Keratinocyte (primary cell): Measurements from ENCODE around the gene SIGLEC8. TPM values are rescaled to one million over a fixed set of nuclear protein-coding genes. Genes with fewer than 3 reads are reported as not detected.

Experiments
- DNase-seq: peaks from one replicate; pipeline ENCODE4 v3.0.0-alpha.2; 2011; ENCODE audit warnings: low read depth, missing footprints, low spot score
- FAIRE-seq: peaks from 2 replicates; lab custom pipeline; 2011; peaks lifted over from hg19 to GRCh38; lab: Jason Lieb, UNC
- H2AFZ ChIP-seq: 2 replicates; pipeline ENCODE4 v1.6.0; 2012; ENCODE audit warnings: low read length, control low read depth, inconsistent platforms; ENCODE audit not compliant: control insufficient read depth
- H3K27ac ChIP-seq: 2 replicates; pipeline ENCODE4 v1.5.1; 2011; ENCODE audit warnings: low read length; ENCODE audit not compliant: control insufficient read depth, insufficient read depth
- H3K27me3 ChIP-seq: 3 replicates; pipeline ENCODE4 v1.6.0; 2011; ENCODE audit warnings: low read length; ENCODE audit not compliant: control insufficient read depth, insufficient read depth; ENCODE audit errors: extremely low read depth
- H3K36me3 ChIP-seq, 2 experiments: 2 replicates in 1 of 2; 3 replicates in 1 of 2; pipeline ENCODE4 v1.5.1; 2011; ENCODE audit warnings: low read length in 2 of 2, mild to moderate bottlenecking in 1 of 2; ENCODE audit not compliant: control insufficient read depth in 2 of 2, insufficient read depth in 2 of 2; ENCODE audit errors: extremely low read depth in 1 of 2
- H3K4me1 ChIP-seq: 3 replicates; pipeline ENCODE4 v1.5.1; 2011; ENCODE audit warnings: low read length; ENCODE audit not compliant: control insufficient read depth, insufficient read depth; ENCODE audit errors: extremely low read depth
- H3K4me2 ChIP-seq: 3 replicates; pipeline ENCODE4 v1.6.0; 2011; ENCODE audit warnings: low read depth, low read length; ENCODE audit not compliant: control insufficient read depth, insufficient read depth; ENCODE audit errors: extremely low read depth
- H3K4me3 ChIP-seq, 3 experiments: fragments of 200-600 bp in 1 of 3; sonication (generic) in 1 of 3; 2 replicates in 2 of 3; 3 replicates in 1 of 3; pipeline ENCODE4 v1.5.1; 2011 to 2016; ENCODE audit warnings: low read length in 3 of 3, mild to moderate bottlenecking in 3 of 3, control low read depth in 2 of 3, inconsistent platforms in 1 of 3, low read depth in 1 of 3, mixed read lengths in 1 of 3, mixed run types in 1 of 3, moderate library complexity in 1 of 3; ENCODE audit not compliant: control insufficient read depth in 2 of 3, insufficient read depth in 2 of 3; ENCODE audit errors: extremely low read depth in 1 of 3
- H3K79me2 ChIP-seq: 2 replicates; pipeline ENCODE4 v1.6.0; 2012; ENCODE audit warnings: low read length; ENCODE audit not compliant: control insufficient read depth, insufficient read depth
- H3K9ac ChIP-seq: 3 replicates; pipeline ENCODE4 v1.6.0; 2011; ENCODE audit warnings: low read length; ENCODE audit not compliant: control insufficient read depth, insufficient read depth; ENCODE audit errors: extremely low read depth
- H3K9me1 ChIP-seq: 3 replicates; pipeline ENCODE4 v1.6.0; 2011; ENCODE audit warnings: low read length; ENCODE audit not compliant: control insufficient read depth, insufficient read depth; ENCODE audit errors: extremely low read depth
- H3K9me3 ChIP-seq: 2 replicates; pipeline ENCODE4 v1.5.1; 2012; ENCODE audit warnings: low read depth, low read length; ENCODE audit not compliant: control insufficient read depth
- H4K20me1 ChIP-seq: 3 replicates; pipeline ENCODE4 v1.6.0; 2011; ENCODE audit warnings: low read length; ENCODE audit not compliant: control insufficient read depth, insufficient read depth; ENCODE audit errors: extremely low read depth
- CTCF ChIP-seq, 3 experiments: IDR thresholded peaks in 1 of 3; conservative IDR thresholded peaks in 1 of 3; optimal IDR thresholded peaks in 1 of 3; 2 replicates in 2 of 3; 3 replicates in 1 of 3; pipeline versions ENCODE3 to v1.5.1; 2011; ENCODE audit warnings: low read length in 3 of 3, mild to moderate bottlenecking in 3 of 3, moderate library complexity in 2 of 3, control low read depth in 1 of 3, inconsistent platforms in 1 of 3; ENCODE audit not compliant: insufficient read depth in 2 of 3; ENCODE audit errors: extremely low read depth in 1 of 3
- EZH2 ChIP-seq: IDR thresholded peaks from one replicate; pipeline ENCODE4 v1.6.1; 2012; ENCODE audit warnings: inconsistent platforms, mild to moderate bottlenecking, low read length, moderate library complexity
- dilution Hi-C: fragments of 300-500 bp; cut with MboI; formaldehyde crosslinking; loops from one replicate; pipeline ENCODE4 v1.7.0; 2020; ENCODE audit warnings: low sequenced_read_pairs; ENCODE audit not compliant: extremely low pct_ligation_motif_present
- polyA plus RNA-seq, 5 experiments: library from polyadenylated mRNA; depleted of rRNA in 3 of 5; stranded (reverse) in 3 of 5; stranded (forward) in 1 of 5; unstranded in 1 of 5; fragments of >200 nt; gene quantifications; 1 replicate in 1 of 5; 2 replicates in 3 of 5; 3 replicates in 1 of 5; pipeline versions ENCODE4 v1.2.1 to v1.2.3, GENCODE V29; 2011 to 2012; ENCODE audit warnings: missing spikeins in 2 of 5, low read depth in 1 of 5, low replicate concordance in 1 of 5

SIGLEC8 gene
- polyA plus RNA-seq, 1 donor (not counting 4 experiments of a cell fraction or from before 2014, with no cell fraction given) = not detected

DNA sequence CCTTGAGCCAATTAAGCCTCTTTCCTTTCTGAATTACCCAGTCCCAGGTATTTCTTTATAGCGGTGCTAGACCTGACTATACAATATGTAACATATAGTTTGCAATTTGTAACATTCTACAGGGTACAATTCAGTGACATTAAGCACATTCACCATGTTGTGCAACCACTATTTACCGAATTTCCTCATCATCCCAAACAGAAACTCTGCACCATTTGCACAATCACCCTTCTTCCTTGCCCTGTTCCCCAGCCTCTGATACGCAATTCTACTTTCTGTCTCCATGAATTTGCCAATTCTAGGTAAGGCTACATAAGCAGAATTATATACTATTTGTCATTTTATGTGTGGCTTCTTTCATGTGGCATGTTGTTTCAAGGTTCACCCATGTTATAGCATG lies 27.1 kb downstream of the SIGLEC8 start:
- Histone ChIP-seq H3K9ac (no peak overlapping the region), H3K4me1 (no peaks in the 10 kb centered on the region), H3K27me3 (no peaks in the 10 kb centered on the region), H3K4me2 (no peak overlapping the region), H2AFZ (no peak overlapping the region), H3K9me3 (no peaks in the 10 kb centered on the region), H3K4me3 (no peak overlapping the region), H4K20me1 (no peaks in the 10 kb centered on the region), H3K27ac (no peak overlapping the region), H3K36me3 (no peaks in the 10 kb centered on the region), H3K79me2 (no peaks in the 10 kb centered on the region), H3K9me1 (no peaks in the 10 kb centered on the region)
- dilution Hi-C loops = no loop called here
- FAIRE-seq (no peak), DNase-seq (no peak)
- TF ChIP-seq CTCF (optimal IDR thresholded peaks at IDR 0.05 in 1 of 3, IDR thresholded peaks at IDR 0.05 in 1 of 3, conservative IDR thresholded peaks at IDR 0.05 in 1 of 3; ENCODE audit: extremely low read depth in 1 of 3, insufficient read depth in 2 of 3, low read length in 3 of 3) (no peak), EZH2 (no peak)

DNA sequence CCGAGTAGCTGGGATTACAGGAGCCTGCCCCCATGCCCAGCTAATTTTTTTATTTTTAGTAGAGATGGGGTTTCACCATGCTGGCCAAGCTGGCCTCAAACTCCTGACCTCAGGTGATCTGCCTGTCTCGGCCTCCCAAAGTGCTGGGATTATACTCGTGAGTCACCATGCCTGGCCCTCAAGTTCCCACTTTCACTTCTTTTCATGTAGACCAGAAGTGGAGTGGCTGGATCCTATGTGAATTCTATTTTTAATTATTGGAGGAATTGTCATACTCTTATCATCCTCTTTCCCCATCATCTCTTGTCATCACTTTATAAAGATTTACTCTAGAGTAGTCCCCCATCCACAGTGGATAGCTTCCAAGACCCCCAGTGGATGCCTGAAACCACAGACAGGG lies 28.0 kb downstream of the SIGLEC8 start:
- FAIRE-seq (no peak), DNase-seq (no peak)
- Histone ChIP-seq H3K36me3 (no peaks in the 10 kb centered on the region), H3K9me1 (no peaks in the 10 kb centered on the region), H4K20me1 (no peaks in the 10 kb centered on the region), H3K4me2 (no peak overlapping the region), H3K4me1 (no peaks in the 10 kb centered on the region), H2AFZ (no peak overlapping the region), H3K4me3 (no peak overlapping the region), H3K27ac (no peak overlapping the region), H3K9me3 (no peaks in the 10 kb centered on the region), H3K27me3 (no peaks in the 10 kb centered on the region), H3K9ac (no peak overlapping the region), H3K79me2 (no peaks in the 10 kb centered on the region)
- dilution Hi-C loops = no loop called here
- TF ChIP-seq CTCF (optimal IDR thresholded peaks at IDR 0.05 in 1 of 3, IDR thresholded peaks at IDR 0.05 in 1 of 3, conservative IDR thresholded peaks at IDR 0.05 in 1 of 3; ENCODE audit: extremely low read depth in 1 of 3, insufficient read depth in 2 of 3, low read length in 3 of 3) = no peak
- no peak for TF ChIP-seq EZH2
